Stimulated activated CD4-positive, alpha-beta T cell treated with anti-CD3 and anti-CD28 coated beads, Interleukin-4, amount 100 ng/mL, for 4 hours (primary cell): ENCODE data around the gene DEPDC5.

ENCODE experiments used
- DNase-seq, 2 experiments: peaks; one replicate each; pipeline ENCODE4 v3.0.0-alpha.2; 2020

Gene DEPDC5

DNA sequence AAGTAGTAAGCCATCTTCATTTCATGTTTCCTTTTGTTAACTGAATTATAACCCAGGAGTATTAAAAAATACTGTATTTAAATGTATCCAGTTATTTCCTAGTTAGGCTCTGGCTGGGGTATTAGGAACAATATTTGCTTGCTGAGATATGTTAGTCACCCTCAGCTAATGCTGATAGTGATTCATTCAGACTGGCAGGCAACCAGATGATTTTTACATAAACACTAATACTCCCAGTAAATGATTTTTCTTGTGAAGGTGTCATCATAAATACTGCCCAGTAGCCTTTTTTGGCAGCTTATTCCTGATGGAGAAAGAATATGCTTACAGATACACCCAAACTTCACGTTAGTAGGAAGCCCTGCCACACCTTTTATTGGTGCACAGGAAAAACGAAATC, 198.7 kb downstream of the DEPDC5 start:
- DNase-seq = no peak

DNA sequence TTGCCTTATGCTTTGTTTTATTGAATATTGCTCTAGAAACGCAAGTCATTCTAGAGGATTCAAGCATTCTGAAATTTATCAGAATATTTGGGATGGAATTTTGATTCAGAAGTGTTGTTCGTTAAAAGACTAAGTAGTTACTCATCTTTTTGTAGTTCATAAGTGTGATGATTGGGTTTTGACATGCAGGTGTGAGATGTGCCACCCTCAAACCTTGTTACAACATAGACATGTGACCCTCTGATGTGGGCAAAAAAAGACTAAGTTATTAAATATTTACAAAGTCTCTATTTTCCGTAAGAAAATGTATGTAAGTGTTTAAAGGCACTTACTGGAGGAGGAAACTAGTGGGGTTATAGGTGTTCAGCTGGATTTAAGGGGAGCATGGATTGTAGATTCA, 199.4 kb downstream of the DEPDC5 start:
- DNase-seq = no peak

DNA sequence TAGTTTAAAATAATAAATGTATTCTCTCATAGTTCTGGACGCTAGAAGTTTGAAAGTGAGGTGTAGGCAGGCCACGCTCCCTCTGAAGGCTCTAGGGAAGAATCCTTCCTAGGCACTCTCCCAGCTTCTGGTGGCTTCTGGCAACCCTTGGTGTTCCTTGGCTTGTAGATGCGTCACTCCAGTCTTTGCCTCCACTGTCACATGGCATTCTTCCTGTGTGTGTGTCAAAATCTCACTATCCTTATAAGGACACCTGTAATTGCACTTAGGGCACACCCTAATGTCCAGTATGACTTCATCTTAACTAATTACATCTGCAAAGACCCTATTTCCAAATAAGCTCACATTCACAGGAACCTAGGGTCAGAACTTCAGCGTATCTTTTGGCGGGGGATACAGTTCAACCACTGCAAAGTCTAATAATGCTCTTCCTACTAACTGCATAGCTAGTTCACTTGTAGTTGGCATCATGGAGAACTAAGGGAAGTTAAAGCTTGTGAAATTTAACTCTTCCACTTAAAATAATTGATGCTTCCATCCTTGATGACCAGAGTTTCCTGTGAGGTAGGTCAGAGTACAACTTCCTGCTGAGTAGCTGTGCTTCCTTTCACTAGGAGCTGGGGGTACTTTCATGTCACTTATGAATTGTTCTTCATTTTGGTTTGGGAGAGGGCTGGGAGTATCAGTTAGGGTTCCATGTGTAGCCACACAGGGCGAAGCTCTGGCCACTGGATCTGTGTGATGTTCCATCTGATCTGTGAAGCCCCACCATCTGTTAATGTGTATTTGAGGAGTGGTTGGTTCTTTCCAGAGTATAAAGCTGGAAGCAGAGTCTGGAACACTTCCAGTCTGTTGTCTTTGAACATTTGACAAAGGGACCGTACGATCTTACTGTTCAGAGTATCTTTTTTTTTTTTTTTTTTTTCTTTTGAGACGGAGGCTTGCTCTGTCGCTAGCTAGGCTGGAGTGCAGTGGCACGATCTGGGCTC, 201.0 kb downstream of the DEPDC5 start:
- no peak for DNase-seq

DNA sequence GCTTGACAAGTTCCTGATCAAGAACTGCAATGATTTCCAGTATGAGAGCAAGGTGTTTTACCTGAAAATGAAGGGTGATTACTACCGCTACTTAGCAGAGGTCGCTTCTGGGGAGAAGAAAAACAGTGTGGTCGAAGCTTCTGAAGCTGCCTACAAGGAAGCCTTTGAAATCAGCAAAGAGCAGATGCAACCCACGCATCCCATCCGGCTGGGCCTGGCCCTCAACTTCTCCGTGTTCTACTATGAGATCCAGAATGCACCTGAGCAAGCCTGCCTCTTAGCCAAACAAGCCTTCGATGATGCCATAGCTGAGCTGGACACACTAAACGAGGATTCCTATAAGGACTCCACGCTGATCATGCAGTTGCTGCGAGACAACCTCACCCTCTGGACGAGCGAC, 202.5 kb downstream of the DEPDC5 start:
- DNase-seq = no peak
